H1 (cell line): ENCODE data around the gene C11orf65. TPM values are rescaled to one million over a fixed set of nuclear protein-coding genes. Genes with fewer than 3 reads are reported as not detected.

Experiments
- BCL11A ChIP-seq, 2 experiments: IDR thresholded peaks; one replicate each; pipeline ENCODE4 v1.6.1; 2011; ENCODE audit warnings: low read depth in 2 of 2, low read length in 2 of 2, mild to moderate bottlenecking in 2 of 2
- polyA plus RNA-seq, 7 experiments: library from polyadenylated mRNA; depleted of rRNA in 3 of 7; stranded (reverse) in 5 of 7; unstranded in 2 of 7; fragments of >200 nt in 5 of 7; fragments of 200-250 nt in 2 of 7; gene quantifications; 1 replicate in 5 of 7; 2 replicates in 1 of 7; 4 replicates in 1 of 7; pipeline versions ENCODE4 v1.2.1 to v1.2.3, GENCODE V29; 2011 to 2013; ENCODE audit warnings: missing spikeins in 2 of 7, mixed read lengths in 2 of 7
- total RNA-seq: library from RNA; stranded (reverse); fragmentation: NEBNext Ultra II Directional; extraction: Animal tissue kit (Norgen Biotek cat#: 25700); gene quantifications from 2 replicates; pipeline ENCODE4 v1.2.1, GENCODE V29; 2021
- TF ChIP-seq, protein P1 (sequence below): fragments of 300-600 bp; sonication (generic); IDR thresholded peaks from 2 replicates; pipeline ENCODE4 v1.7.1; 2012; ENCODE audit warnings: low read length, moderate library complexity, mild to moderate bottlenecking, inconsistent platforms; ENCODE audit not compliant: insufficient replicate concordance

C11orf65 gene
- total and polyA plus RNA-seq, 2 of the 8 experiments (the other 6 are each of a cell fraction or from before 2014, with no cell fraction given): 0.14 to 0.22 TPM

DNA sequence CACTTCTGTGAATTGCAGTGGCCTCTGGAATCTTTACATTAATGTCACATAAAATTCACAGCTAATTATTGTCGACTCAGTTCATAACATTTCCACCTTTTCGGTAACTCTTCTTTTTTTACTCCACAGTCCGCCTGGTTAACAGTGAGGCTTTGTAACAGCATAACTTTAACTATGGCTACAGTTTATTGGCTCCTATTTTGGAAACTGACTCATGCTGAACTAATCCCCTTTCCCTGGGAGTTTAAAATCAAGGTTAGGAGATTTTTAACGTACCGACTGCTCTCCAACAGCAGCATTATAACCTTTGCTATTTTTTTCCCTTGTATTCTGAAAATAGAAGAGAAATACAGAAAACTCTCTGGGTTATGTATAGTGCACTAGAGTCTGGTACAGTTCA lies 34.1 kb upstream of the C11orf65 start (continued):
- TF ChIP-seq, protein P1, sequence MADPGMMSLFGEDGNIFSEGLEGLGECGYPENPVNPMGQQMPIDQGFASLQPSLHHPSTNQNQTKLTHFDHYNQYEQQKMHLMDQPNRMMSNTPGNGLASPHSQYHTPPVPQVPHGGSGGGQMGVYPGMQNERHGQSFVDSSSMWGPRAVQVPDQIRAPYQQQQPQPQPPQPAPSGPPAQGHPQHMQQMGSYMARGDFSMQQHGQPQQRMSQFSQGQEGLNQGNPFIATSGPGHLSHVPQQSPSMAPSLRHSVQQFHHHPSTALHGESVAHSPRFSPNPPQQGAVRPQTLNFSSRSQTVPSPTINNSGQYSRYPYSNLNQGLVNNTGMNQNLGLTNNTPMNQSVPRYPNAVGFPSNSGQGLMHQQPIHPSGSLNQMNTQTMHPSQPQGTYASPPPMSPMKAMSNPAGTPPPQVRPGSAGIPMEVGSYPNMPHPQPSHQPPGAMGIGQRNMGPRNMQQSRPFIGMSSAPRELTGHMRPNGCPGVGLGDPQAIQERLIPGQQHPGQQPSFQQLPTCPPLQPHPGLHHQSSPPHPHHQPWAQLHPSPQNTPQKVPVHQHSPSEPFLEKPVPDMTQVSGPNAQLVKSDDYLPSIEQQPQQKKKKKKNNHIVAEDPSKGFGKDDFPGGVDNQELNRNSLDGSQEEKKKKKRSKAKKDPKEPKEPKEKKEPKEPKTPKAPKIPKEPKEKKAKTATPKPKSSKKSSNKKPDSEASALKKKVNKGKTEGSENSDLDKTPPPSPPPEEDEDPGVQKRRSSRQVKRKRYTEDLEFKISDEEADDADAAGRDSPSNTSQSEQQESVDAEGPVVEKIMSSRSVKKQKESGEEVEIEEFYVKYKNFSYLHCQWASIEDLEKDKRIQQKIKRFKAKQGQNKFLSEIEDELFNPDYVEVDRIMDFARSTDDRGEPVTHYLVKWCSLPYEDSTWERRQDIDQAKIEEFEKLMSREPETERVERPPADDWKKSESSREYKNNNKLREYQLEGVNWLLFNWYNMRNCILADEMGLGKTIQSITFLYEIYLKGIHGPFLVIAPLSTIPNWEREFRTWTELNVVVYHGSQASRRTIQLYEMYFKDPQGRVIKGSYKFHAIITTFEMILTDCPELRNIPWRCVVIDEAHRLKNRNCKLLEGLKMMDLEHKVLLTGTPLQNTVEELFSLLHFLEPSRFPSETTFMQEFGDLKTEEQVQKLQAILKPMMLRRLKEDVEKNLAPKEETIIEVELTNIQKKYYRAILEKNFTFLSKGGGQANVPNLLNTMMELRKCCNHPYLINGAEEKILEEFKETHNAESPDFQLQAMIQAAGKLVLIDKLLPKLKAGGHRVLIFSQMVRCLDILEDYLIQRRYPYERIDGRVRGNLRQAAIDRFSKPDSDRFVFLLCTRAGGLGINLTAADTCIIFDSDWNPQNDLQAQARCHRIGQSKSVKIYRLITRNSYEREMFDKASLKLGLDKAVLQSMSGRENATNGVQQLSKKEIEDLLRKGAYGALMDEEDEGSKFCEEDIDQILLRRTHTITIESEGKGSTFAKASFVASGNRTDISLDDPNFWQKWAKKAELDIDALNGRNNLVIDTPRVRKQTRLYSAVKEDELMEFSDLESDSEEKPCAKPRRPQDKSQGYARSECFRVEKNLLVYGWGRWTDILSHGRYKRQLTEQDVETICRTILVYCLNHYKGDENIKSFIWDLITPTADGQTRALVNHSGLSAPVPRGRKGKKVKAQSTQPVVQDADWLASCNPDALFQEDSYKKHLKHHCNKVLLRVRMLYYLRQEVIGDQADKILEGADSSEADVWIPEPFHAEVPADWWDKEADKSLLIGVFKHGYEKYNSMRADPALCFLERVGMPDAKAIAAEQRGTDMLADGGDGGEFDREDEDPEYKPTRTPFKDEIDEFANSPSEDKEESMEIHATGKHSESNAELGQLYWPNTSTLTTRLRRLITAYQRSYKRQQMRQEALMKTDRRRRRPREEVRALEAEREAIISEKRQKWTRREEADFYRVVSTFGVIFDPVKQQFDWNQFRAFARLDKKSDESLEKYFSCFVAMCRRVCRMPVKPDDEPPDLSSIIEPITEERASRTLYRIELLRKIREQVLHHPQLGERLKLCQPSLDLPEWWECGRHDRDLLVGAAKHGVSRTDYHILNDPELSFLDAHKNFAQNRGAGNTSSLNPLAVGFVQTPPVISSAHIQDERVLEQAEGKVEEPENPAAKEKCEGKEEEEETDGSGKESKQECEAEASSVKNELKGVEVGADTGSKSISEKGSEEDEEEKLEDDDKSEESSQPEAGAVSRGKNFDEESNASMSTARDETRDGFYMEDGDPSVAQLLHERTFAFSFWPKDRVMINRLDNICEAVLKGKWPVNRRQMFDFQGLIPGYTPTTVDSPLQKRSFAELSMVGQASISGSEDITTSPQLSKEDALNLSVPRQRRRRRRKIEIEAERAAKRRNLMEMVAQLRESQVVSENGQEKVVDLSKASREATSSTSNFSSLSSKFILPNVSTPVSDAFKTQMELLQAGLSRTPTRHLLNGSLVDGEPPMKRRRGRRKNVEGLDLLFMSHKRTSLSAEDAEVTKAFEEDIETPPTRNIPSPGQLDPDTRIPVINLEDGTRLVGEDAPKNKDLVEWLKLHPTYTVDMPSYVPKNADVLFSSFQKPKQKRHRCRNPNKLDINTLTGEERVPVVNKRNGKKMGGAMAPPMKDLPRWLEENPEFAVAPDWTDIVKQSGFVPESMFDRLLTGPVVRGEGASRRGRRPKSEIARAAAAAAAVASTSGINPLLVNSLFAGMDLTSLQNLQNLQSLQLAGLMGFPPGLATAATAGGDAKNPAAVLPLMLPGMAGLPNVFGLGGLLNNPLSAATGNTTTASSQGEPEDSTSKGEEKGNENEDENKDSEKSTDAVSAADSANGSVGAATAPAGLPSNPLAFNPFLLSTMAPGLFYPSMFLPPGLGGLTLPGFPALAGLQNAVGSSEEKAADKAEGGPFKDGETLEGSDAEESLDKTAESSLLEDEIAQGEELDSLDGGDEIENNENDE: no peak
- no peak for TF ChIP-seq BCL11A (IDR thresholded peaks at IDR 0.05; ENCODE audit: low read depth in 2 of 2, low read length in 2 of 2)
